WERI-Rb-1 (cell line): ENCODE results near the gene B3GAT1.

ENCODE experiments used
- DNase-seq: peaks from one replicate; pipeline ENCODE4 v3.0.0-alpha.2; 2020
- H3K27ac ChIP-seq: fragments of 250-450 bp; sonication (Bioruptor Pico); 2 replicates; pipeline ENCODE4 v1.5.1; 2020; ENCODE audit warnings: mild to moderate bottlenecking, moderate library complexity
- H3K27me3 ChIP-seq: fragments of 250-450 bp; sonication (Bioruptor Pico); 2 replicates; pipeline ENCODE4 v1.5.1; 2021; ENCODE audit warnings: mild to moderate bottlenecking, low read depth, moderate library complexity; ENCODE audit not compliant: insufficient read depth, severe bottlenecking
- H3K36me3 ChIP-seq: fragments of 250-450 bp; sonication (Bioruptor Pico); 2 replicates; pipeline ENCODE4 v1.5.1; 2020; ENCODE audit warnings: mild to moderate bottlenecking, moderate library complexity
- H3K4me3 ChIP-seq: 2 replicates; pipeline ENCODE4 v1.5.1; 2011; ENCODE audit warnings: low read depth, mild to moderate bottlenecking, control low read depth, low read length
- H3K9me3 ChIP-seq: fragments of 250-450 bp; sonication (Bioruptor Pico); 2 replicates; pipeline ENCODE4 v1.5.1; 2021; ENCODE audit warnings: mild to moderate bottlenecking, moderate library complexity; ENCODE audit not compliant: severe bottlenecking
- CTCF ChIP-seq: IDR thresholded peaks from 2 replicates; pipeline ENCODE4 v1.5.1; 2011; ENCODE audit warnings: low read depth, mild to moderate bottlenecking, control low read depth, inconsistent platforms, low read length

The B3GAT1 gene

GRCh38 chr11:134385171-134385570 is 26.9 kb downstream of the B3GAT1 start:
- peaks cover 4% of the 10 kb centered on the region for H3K27me3 ChIP-seq
- H3K36me3 ChIP-seq = no peaks in the 10 kb centered on the region
- no peak for DNase-seq
- H3K27ac ChIP-seq = no peak overlapping the region
- H3K9me3 ChIP-seq = no peaks in the 10 kb centered on the region
- H3K4me3 ChIP-seq = no peak overlapping the region
- TF ChIP-seq CTCF = no peak

- Histone ChIP-seq H3K36me3 (no peaks in the 10 kb centered on the region), H3K9me3 (no peaks in the 10 kb centered on the region), H3K27me3 (no peaks in the 10 kb centered on the region), H3K4me3 (no peak overlapping the region), H3K27ac (no peak overlapping the region)
- TF ChIP-seq CTCF = no peak
- DNase-seq = no peak
These were observed 27.6 kb downstream of the B3GAT1 start for GRCh38 chr11:134384406-134384805.

GRCh38 chr11:134383576-134384221 is 28.3 kb downstream of the B3GAT1 start:
- TF ChIP-seq CTCF = no peak
- Histone ChIP-seq H3K9me3 (no peaks in the 10 kb centered on the region), H3K27ac (no peak overlapping the region), H3K4me3 (no peak overlapping the region), H3K27me3 (no peaks in the 10 kb centered on the region), H3K36me3 (no peaks in the 10 kb centered on the region)
- DNase-seq = no peak

GRCh38 chr11:134382830-134383229 is 29.2 kb downstream of the B3GAT1 start:
- H3K36me3 ChIP-seq = no peaks in the 10 kb centered on the region
- no peak for DNase-seq
- no peak for TF ChIP-seq CTCF
- H3K27me3 ChIP-seq = no peaks in the 10 kb centered on the region
- H3K27ac ChIP-seq = no peak overlapping the region
- no peaks in the 10 kb centered on the region for H3K9me3 ChIP-seq
- H3K4me3 ChIP-seq = no peak overlapping the region

GRCh38 chr11:134382257-134382656 is 29.8 kb downstream of the B3GAT1 start:
- no peak for TF ChIP-seq CTCF
- H3K9me3 ChIP-seq = no peaks in the 10 kb centered on the region
- no peak overlapping the region for H3K4me3 ChIP-seq
- no peaks in the 10 kb centered on the region for H3K27me3 ChIP-seq
- no peak overlapping the region for H3K27ac ChIP-seq
- H3K36me3 ChIP-seq = no peaks in the 10 kb centered on the region; the same call in 1 of the 2 replicates
- DNase-seq = no peak

- Histone ChIP-seq H3K9me3 (no peaks in the 10 kb centered on the region), H3K4me3 (no peak overlapping the region), H3K27me3 (no peaks in the 10 kb centered on the region)
These were observed 31.3 kb downstream of the B3GAT1 start for GRCh38 chr11:134380785-134381184.

More at GRCh38 chr11:134380785-134381184, 31.3 kb downstream of the B3GAT1 start:
- Histone ChIP-seq H3K36me3 (no peaks in the 10 kb centered on the region; the same call in 1 of the 2 replicates), H3K27ac (no peak overlapping the region)
- TF ChIP-seq CTCF = no peak
- no peak for DNase-seq
